Osteoblast (primary cell): ENCODE data around the gene GNAQ. TPM values are rescaled to one million over a fixed set of nuclear protein-coding genes. Genes with fewer than 3 reads are reported as not detected.

Experiments
- DNase-seq: peaks from one replicate; pipeline ENCODE4 v3.0.0; 2011; ENCODE audit warnings: low spot score, mixed read lengths; ENCODE audit not compliant: insufficient read length; ENCODE audit errors: missing footprints
- H2AFZ ChIP-seq: 2 replicates; pipeline ENCODE4 v1.6.0; 2011; ENCODE audit warnings: mild to moderate bottlenecking, low read length
- H3K27ac ChIP-seq: 2 replicates; pipeline ENCODE4 v1.5.1; 2011; ENCODE audit warnings: mild to moderate bottlenecking, low read depth, low read length, moderate library complexity
- H3K27me3 ChIP-seq: 2 replicates; pipeline ENCODE4 v1.6.0; 2012; ENCODE audit warnings: mild to moderate bottlenecking, control low read depth, inconsistent platforms, low read length, moderate library complexity; ENCODE audit not compliant: insufficient read depth
- H3K36me3 ChIP-seq: 2 replicates; pipeline ENCODE4 v1.5.1; 2011; ENCODE audit warnings: mild to moderate bottlenecking, low read length, control low read depth, moderate library complexity; ENCODE audit not compliant: insufficient read depth
- H3K4me1 ChIP-seq: 2 replicates; pipeline ENCODE4 v1.5.1; 2011; ENCODE audit warnings: mild to moderate bottlenecking, low read length, control low read depth, moderate library complexity; ENCODE audit not compliant: insufficient read depth
- H3K4me2 ChIP-seq: 2 replicates; pipeline ENCODE4 v1.6.0; 2011; ENCODE audit warnings: mild to moderate bottlenecking, low read length; ENCODE audit not compliant: insufficient read depth
- H3K4me3 ChIP-seq: fragments of 200-600 bp; sonication (generic); 3 replicates; pipeline ENCODE4 v1.5.1; 2012; ENCODE audit warnings: mild to moderate bottlenecking, low read length, inconsistent platforms; ENCODE audit not compliant: insufficient read depth
- H3K79me2 ChIP-seq: 2 replicates; pipeline ENCODE4 v1.6.0; 2012; ENCODE audit warnings: mild to moderate bottlenecking, low read length, control low read depth, inconsistent platforms; ENCODE audit not compliant: insufficient read depth
- H3K9me3 ChIP-seq: 2 replicates; pipeline ENCODE4 v1.5.1; 2011; ENCODE audit warnings: low read depth, low read length, control low read depth
- H4K20me1 ChIP-seq: 2 replicates; pipeline ENCODE4 v1.6.0; 2012; ENCODE audit warnings: mild to moderate bottlenecking, low read length, control low read depth; ENCODE audit not compliant: insufficient read depth
- total RNA-seq: library from RNA; depleted of rRNA; stranded (reverse); fragments of >200 nt; gene quantifications from 2 replicates; pipeline ENCODE4 v1.2.3, GENCODE V29; 2012
- TF ChIP-seq, protein P1 (sequence below): IDR thresholded peaks from 2 replicates; pipeline ENCODE4 v1.5.1; 2011; ENCODE audit warnings: mild to moderate bottlenecking, low read depth, low read length, moderate library complexity; ENCODE audit errors: extremely low read depth

The GNAQ gene
- total RNA-seq, 1 donor, result 64.8 TPM

DNA sequence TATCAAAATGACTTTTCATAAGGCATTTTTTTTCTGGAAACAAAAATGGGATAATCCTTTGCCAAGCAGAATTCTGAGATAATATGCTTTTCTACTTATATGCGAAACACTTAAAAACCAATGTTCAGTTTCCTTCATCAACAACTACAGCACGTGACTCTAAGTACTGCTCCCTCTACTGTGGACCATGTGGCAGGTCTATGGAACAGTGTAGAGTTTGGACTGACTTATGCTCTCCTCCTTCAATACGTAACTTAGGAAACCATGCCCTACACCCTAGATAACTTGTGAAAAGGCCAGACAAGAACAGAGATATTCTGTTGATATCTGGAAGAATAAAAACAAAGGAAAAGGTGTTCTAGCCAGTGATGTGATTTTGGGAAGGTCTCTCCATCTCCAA lies 272.2 kb downstream of the GNAQ start:
- DNase-seq, result no peak
- Histone ChIP-seq H2AFZ (no peak overlapping the region), H3K36me3 (no peaks in the 10 kb centered on the region), H3K4me2 (no peak overlapping the region), H4K20me1 (no peaks in the 10 kb centered on the region), H3K79me2 (peaks cover under 1% of the 10 kb centered on the region), H3K4me3 (no peak overlapping the region), H3K4me1 (no peaks in the 10 kb centered on the region), H3K9me3 (no peaks in the 10 kb centered on the region), H3K27ac (no peak overlapping the region), H3K27me3 (no peaks in the 10 kb centered on the region)
- TF ChIP-seq, protein P1, sequence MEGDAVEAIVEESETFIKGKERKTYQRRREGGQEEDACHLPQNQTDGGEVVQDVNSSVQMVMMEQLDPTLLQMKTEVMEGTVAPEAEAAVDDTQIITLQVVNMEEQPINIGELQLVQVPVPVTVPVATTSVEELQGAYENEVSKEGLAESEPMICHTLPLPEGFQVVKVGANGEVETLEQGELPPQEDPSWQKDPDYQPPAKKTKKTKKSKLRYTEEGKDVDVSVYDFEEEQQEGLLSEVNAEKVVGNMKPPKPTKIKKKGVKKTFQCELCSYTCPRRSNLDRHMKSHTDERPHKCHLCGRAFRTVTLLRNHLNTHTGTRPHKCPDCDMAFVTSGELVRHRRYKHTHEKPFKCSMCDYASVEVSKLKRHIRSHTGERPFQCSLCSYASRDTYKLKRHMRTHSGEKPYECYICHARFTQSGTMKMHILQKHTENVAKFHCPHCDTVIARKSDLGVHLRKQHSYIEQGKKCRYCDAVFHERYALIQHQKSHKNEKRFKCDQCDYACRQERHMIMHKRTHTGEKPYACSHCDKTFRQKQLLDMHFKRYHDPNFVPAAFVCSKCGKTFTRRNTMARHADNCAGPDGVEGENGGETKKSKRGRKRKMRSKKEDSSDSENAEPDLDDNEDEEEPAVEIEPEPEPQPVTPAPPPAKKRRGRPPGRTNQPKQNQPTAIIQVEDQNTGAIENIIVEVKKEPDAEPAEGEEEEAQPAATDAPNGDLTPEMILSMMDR, result no peak

DNA sequence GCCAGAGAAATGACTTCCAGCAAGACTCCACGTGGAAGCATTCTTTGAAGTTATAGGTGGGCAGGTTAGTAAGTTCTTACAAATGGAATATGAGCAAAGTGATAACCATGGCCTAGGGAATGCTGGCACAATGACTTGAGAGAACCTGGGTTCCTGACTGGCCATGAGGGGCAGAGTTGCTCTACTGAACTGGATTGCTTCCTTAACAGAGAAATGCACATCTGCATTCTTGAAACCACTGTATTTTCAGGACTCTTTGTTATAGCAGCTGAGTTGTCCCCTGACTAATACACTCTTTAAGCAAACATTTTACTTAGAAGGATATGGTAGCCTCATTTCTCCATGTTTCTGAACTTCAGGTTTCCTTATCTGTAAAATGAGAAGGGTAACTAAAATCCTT lies 275.2 kb downstream of the GNAQ start:
- DNase-seq, result no peak
- TF ChIP-seq, protein P1, result no peak
- Histone ChIP-seq H3K4me3 (no peak overlapping the region), H3K4me2 (no peak overlapping the region), H3K27ac (no peak overlapping the region), H3K4me1 (peaks cover 12% of the 10 kb centered on the region), H3K79me2 (peaks cover 2% of the 10 kb centered on the region), H4K20me1 (no peaks in the 10 kb centered on the region), H3K27me3 (no peaks in the 10 kb centered on the region), H3K36me3 (no peaks in the 10 kb centered on the region), H2AFZ (no peak overlapping the region), H3K9me3 (no peaks in the 10 kb centered on the region)

DNA sequence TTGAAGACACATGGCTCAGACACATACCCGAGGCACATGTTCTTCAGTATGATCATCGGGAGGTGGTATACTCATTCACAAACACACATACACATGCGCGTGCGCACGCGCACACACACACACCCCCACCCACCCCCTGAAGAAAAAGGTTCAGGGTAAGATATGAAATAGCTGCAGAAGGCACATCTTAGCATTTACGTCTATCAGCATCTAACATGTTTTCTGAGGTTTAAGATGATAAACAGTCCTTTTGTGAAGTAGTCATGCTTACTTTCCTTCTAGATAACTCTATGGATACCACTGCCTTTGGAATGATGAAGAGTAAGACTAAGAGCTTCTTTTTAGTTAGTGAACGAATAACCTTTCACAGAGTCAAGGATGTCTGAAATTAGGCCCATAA lies 278.4 kb downstream of the GNAQ start:
- H3K4me1 ChIP-seq, result peaks cover 28% of the 10 kb centered on the region
- no peak overlapping the region for H3K4me2 ChIP-seq
- TF ChIP-seq, protein P1, result no peak
- no peak overlapping the region for H3K4me3 ChIP-seq
- DNase-seq, result no peak
- no peak overlapping the region for H2AFZ ChIP-seq
- peaks cover 2% of the 10 kb centered on the region for H3K79me2 ChIP-seq
- no peaks in the 10 kb centered on the region for H3K36me3 ChIP-seq
- H3K9me3 ChIP-seq, result no peaks in the 10 kb centered on the region
- peak overlapping the region; percentile 14 for H3K27ac ChIP-seq
- H4K20me1 ChIP-seq, result no peaks in the 10 kb centered on the region
- no peaks in the 10 kb centered on the region for H3K27me3 ChIP-seq

DNA sequence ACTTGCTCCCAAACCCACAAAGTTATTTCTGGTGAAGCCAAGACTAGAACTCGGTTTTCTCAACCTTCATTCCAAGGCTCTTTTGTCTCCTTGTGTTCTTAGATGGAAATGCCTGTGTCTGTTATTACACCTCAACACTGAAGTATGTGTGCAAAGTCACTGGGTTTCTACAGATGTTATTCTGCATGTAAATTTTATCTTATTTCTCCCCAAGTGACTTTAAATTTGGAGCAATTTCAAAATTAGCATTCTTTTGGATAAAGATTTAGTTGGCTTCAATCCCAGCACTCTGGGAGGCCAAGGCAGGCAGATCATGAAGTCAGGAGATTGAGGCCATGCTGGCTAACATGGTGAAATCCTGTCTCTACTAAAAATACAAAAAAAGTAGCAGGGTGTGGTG lies 279.1 kb downstream of the GNAQ start:
- Histone ChIP-seq H4K20me1 (no peaks in the 10 kb centered on the region), H3K27ac (peak overlapping the region; percentile 50), H3K27me3 (no peaks in the 10 kb centered on the region), H3K36me3 (no peaks in the 10 kb centered on the region), H3K79me2 (peaks cover 2% of the 10 kb centered on the region), H3K4me3 (no peak overlapping the region), H3K9me3 (no peaks in the 10 kb centered on the region), H2AFZ (no peak overlapping the region), H3K4me1 (peaks cover 28% of the 10 kb centered on the region), H3K4me2 (peak overlapping the region; percentile 40)
- DNase-seq, result peak; percentile 10
- TF ChIP-seq, protein P1, result no peak
